Caco-2 (cell line): Measurements from ENCODE around the gene SELENOF. TPM values are rescaled to one million over a fixed set of nuclear protein-coding genes. Genes with fewer than 3 reads are reported as not detected.

Experiments used
- BruUV-seq: library from RNA; stranded (reverse); fragments of 400-500 nt; replicated peaks from 2 replicates; lab custom pipeline; 2021; lab: Mats Ljungman, UMichigan
- CTCF ChIA-PET: fragments of 300-600 bp; sonication (Branson Sonifier 250); formaldehyde crosslinking; loops from one replicate; lab custom pipeline; 2022; ENCODE audit warnings: antibody characterized with exemption; lab: Charles Lee
- POLR2A ChIA-PET: fragments of 300-600 bp; sonication (Branson Sonifier 250); formaldehyde crosslinking; loops from one replicate; lab custom pipeline; 2022; ENCODE audit warnings: antibody characterized with exemption; lab: Charles Lee
- DNase-seq, 2 experiments: peaks; one replicate each; pipeline versions ENCODE4 v3.0.0 to v3.0.0-alpha.2; 2020 to 2022
- H3K27me3 ChIP-seq: replicated peaks from 2 replicates; pipeline ENCODE4 v1.6.0; 2011; ENCODE audit warnings: low read length; ENCODE audit not compliant: control insufficient read depth, insufficient read depth
- H3K36me3 ChIP-seq: 2 replicates; pipeline ENCODE4 v1.5.1; 2011; ENCODE audit warnings: low read length; ENCODE audit not compliant: control insufficient read depth, insufficient read depth
- H3K4me1 ChIP-seq: fragments of 250-450 bp; sonication (Bioruptor Pico); 2 replicates; pipeline ENCODE4 v1.5.1; 2020; ENCODE audit warnings: mild to moderate bottlenecking
- H3K4me3 ChIP-seq: 2 replicates; pipeline ENCODE4 v1.5.1; 2011; ENCODE audit warnings: low read depth, mild to moderate bottlenecking, control low read depth, low read length
- H3K9me3 ChIP-seq: fragments of 250-450 bp; sonication (Bioruptor Pico); 2 replicates; pipeline ENCODE4 v1.5.1; 2020; ENCODE audit warnings: mild to moderate bottlenecking, moderate library complexity
- H3K27ac Mint-ChIP-seq: one replicate; pipeline ENCODE4 v1.8.0; 2022; ENCODE audit warnings: mixed read lengths; ENCODE audit not compliant: unreplicated experiment
- H3K27me3 Mint-ChIP-seq: one replicate; pipeline ENCODE4 v1.8.0; 2022; ENCODE audit warnings: mixed read lengths; ENCODE audit not compliant: insufficient read depth, unreplicated experiment
- H3K36me3 Mint-ChIP-seq: one replicate; pipeline ENCODE4 v1.8.0; 2022; ENCODE audit warnings: mild to moderate bottlenecking, mixed read lengths; ENCODE audit not compliant: insufficient read depth, unreplicated experiment
- H3K4me1 Mint-ChIP-seq: one replicate; pipeline ENCODE4 v1.8.0; 2022; ENCODE audit warnings: low read depth, mixed read lengths; ENCODE audit not compliant: unreplicated experiment
- H3K4me3 Mint-ChIP-seq: one replicate; pipeline ENCODE4 v1.8.0; 2022; ENCODE audit warnings: mild to moderate bottlenecking, moderate library complexity, mixed read lengths; ENCODE audit not compliant: unreplicated experiment
- H3K9me3 Mint-ChIP-seq: one replicate; pipeline ENCODE4 v1.8.0; 2022; ENCODE audit warnings: mixed read lengths; ENCODE audit not compliant: unreplicated experiment
- CTCF ChIP-seq, 2 experiments: fragments of 200-600 bp in 1 of 2; IDR thresholded peaks; 1 replicate in 1 of 2; 2 replicates in 1 of 2; pipeline versions ENCODE4 v1.5.1 to v1.8.0; 2011 to 2022; ENCODE audit warnings: antibody characterized with exemption in 1 of 2, control low read depth in 1 of 2, inconsistent platforms in 1 of 2, low read depth in 1 of 2, low read length in 1 of 2, mild to moderate bottlenecking in 1 of 2, moderate library complexity in 1 of 2; ENCODE audit not compliant: insufficient read depth in 1 of 2, severe bottlenecking in 1 of 2, unreplicated experiment in 1 of 2
- intact Hi-C: fragments of 100-400 bp; cut with micrococcal nuclease; formaldehyde crosslinking; loops from one replicate; pipeline ENCODE4 v1.10.0; 2022; ENCODE audit not compliant: unreplicated experiment
- total RNA-seq: library from RNA; stranded (reverse); gene quantifications from 2 replicates; pipeline ENCODE4 v1.2.3, GENCODE V29; 2022

Gene SELENOF
- total RNA-seq, 1 experiment from 2014 or later: 161 TPM

- no peaks in the 10 kb centered on the region for H3K27me3 Mint-ChIP-seq
- Histone ChIP-seq H3K4me3 (no peak overlapping the region), H3K4me1 (peaks cover 21% of the 10 kb centered on the region; the same call in 1 of the 2 replicates), H3K9me3 (no peaks in the 10 kb centered on the region), H3K27me3 (no peaks in the 10 kb centered on the region), H3K36me3 (no peaks in the 10 kb centered on the region)
- peaks cover 8% of the 10 kb centered on the region for H3K4me1 Mint-ChIP-seq
- H3K27ac Mint-ChIP-seq: no peak overlapping the region
- TF ChIP-seq CTCF (IDR thresholded peaks at IDR 0.05; ENCODE audit: insufficient read depth in 1 of 2, low read depth in 1 of 2, low read length in 1 of 2, severe bottlenecking in 1 of 2, unreplicated experiment in 1 of 2): no peak
- no peaks in the 10 kb centered on the region for H3K9me3 Mint-ChIP-seq
- H3K36me3 Mint-ChIP-seq: no peaks in the 10 kb centered on the region
- no TSS peak for BruUV-seq
- no peak for DNase-seq
- H3K4me3 Mint-ChIP-seq: no peak overlapping the region
- intact Hi-C loops: no loop called here
- CTCF ChIA-PET: no interaction called here
- POLR2A ChIA-PET: no interaction called here
Measured at GRCh38 chr1:86942743-86943142, 28.8 kb upstream of the SELENOF start.

GRCh38 chr1:86942042-86942441 is 28.1 kb upstream of the SELENOF start:
- Histone ChIP-seq H3K27me3 (no peaks in the 10 kb centered on the region), H3K4me3 (no peak overlapping the region), H3K4me1 (peaks cover 19% of the 10 kb centered on the region; the same call in 1 of the 2 replicates), H3K9me3 (no peaks in the 10 kb centered on the region), H3K36me3 (no peaks in the 10 kb centered on the region)
- no TSS peak for BruUV-seq
- no peak for DNase-seq
- no peaks in the 10 kb centered on the region for H3K36me3 Mint-ChIP-seq
- no peak overlapping the region for H3K27ac Mint-ChIP-seq
- ChIA-PET CTCF (no interaction called here), POLR2A (no interaction called here)
- intact Hi-C loops: no loop called here
- TF ChIP-seq CTCF (IDR thresholded peaks at IDR 0.05; ENCODE audit: insufficient read depth in 1 of 2, low read depth in 1 of 2, low read length in 1 of 2, severe bottlenecking in 1 of 2, unreplicated experiment in 1 of 2): no peak
- H3K9me3 Mint-ChIP-seq: no peaks in the 10 kb centered on the region
- H3K4me1 Mint-ChIP-seq: peaks cover 8% of the 10 kb centered on the region
- H3K4me3 Mint-ChIP-seq: no peak overlapping the region
- no peaks in the 10 kb centered on the region for H3K27me3 Mint-ChIP-seq

GRCh38 chr1:86940599-86940998 is 26.7 kb upstream of the SELENOF start:
- TF ChIP-seq CTCF (IDR thresholded peaks at IDR 0.05; ENCODE audit: insufficient read depth in 1 of 2, low read depth in 1 of 2, low read length in 1 of 2, severe bottlenecking in 1 of 2, unreplicated experiment in 1 of 2): no peak
- Mint-ChIP-seq H3K4me1 (peaks cover 8% of the 10 kb centered on the region), H3K4me3 (no peak overlapping the region), H3K36me3 (no peaks in the 10 kb centered on the region), H3K27me3 (no peaks in the 10 kb centered on the region), H3K27ac (no peak overlapping the region), H3K9me3 (no peaks in the 10 kb centered on the region)
- no peak for DNase-seq
- Histone ChIP-seq H3K27me3 (no peaks in the 10 kb centered on the region), H3K9me3 (no peaks in the 10 kb centered on the region), H3K36me3 (no peaks in the 10 kb centered on the region), H3K4me3 (no peak overlapping the region), H3K4me1 (peaks cover 17% of the 10 kb centered on the region; the same call in 1 of the 2 replicates)
- intact Hi-C loops: no loop called here
- CTCF ChIA-PET: no interaction called here
- POLR2A ChIA-PET: no interaction called here
- BruUV-seq: no TSS peak
